GM19193 (cell line): Measurements from ENCODE around the gene ECHDC1.

Experiments
- POLR2A ChIP-seq: IDR thresholded peaks from 4 replicates; pipeline ENCODE4 v1.6.1; 2011; ENCODE audit not compliant: insufficient read depth, insufficient read length; ENCODE audit errors: extremely low read depth

Gene ECHDC1

GRCh38 chr6:127302728-127303660, 40.4 kb downstream of the ECHDC1 start:
- TF ChIP-seq POLR2A = no peak

GRCh38 chr6:127301199-127301700, 42.2 kb downstream of the ECHDC1 start:
- TF ChIP-seq POLR2A = no peak

- no peak for TF ChIP-seq POLR2A
Observed at GRCh38 chr6:127300411-127300810, 43.0 kb downstream of the ECHDC1 start.

- no peak for TF ChIP-seq POLR2A
Observed at GRCh38 chr6:127299522-127300240, 43.7 kb downstream of the ECHDC1 start.

- no peak for TF ChIP-seq POLR2A
Observed at GRCh38 chr6:127298475-127298874, 44.9 kb downstream of the ECHDC1 start.

- no peak for TF ChIP-seq POLR2A
Observed at GRCh38 chr6:127297502-127298070, 45.8 kb downstream of the ECHDC1 start.

- no peak for TF ChIP-seq POLR2A
Observed at GRCh38 chr6:127291495-127291894, 51.9 kb downstream of the ECHDC1 start.

- TF ChIP-seq POLR2A = no peak
Observed at GRCh38 chr6:127290391-127291265, 52.8 kb downstream of the ECHDC1 start.

GRCh38 chr6:127289934-127290333, 53.5 kb downstream of the ECHDC1 start:
- no peak for TF ChIP-seq POLR2A

GRCh38 chr6:127288705-127289104, 54.7 kb downstream of the ECHDC1 start:
- no peak for TF ChIP-seq POLR2A

- no peak for TF ChIP-seq POLR2A
Observed at GRCh38 chr6:127282184-127282583, 61.2 kb downstream of the ECHDC1 start.

- no peak for TF ChIP-seq POLR2A
Observed at GRCh38 chr6:127279815-127280214, 63.6 kb downstream of the ECHDC1 start.

GRCh38 chr6:127277878-127278843, 65.2 kb downstream of the ECHDC1 start:
- no peak for TF ChIP-seq POLR2A
